Mesenchymal stem cell (in vitro differentiated cells and primary cell): ENCODE results near the gene IL3RA.

Source experiments
- DNase-seq: peaks from one replicate; pipeline ENCODE4 v3.0.0-alpha.2; 2013
- H2AFZ ChIP-seq: one replicate; pipeline ENCODE4 v1.6.1; 2013; ENCODE audit warnings: low read depth, mild to moderate bottlenecking, control low read depth, inconsistent platforms, low read length, moderate library complexity
- H2AK5ac ChIP-seq: 2 replicates; pipeline ENCODE4 v1.6.1; 2013; ENCODE audit warnings: low read length, moderate library complexity, mild to moderate bottlenecking, inconsistent platforms; ENCODE audit not compliant: severe bottlenecking
- H2BK120ac ChIP-seq: one replicate; pipeline ENCODE4 v1.6.1; 2013; ENCODE audit warnings: low read depth, mild to moderate bottlenecking, inconsistent platforms, low read length, moderate library complexity
- H2BK12ac ChIP-seq, 2 experiments: one replicate each; pipeline ENCODE4 v1.6.1; 2013; ENCODE audit warnings: inconsistent platforms in 2 of 2, low read length in 2 of 2, mild to moderate bottlenecking in 2 of 2, moderate library complexity in 2 of 2, control low read depth in 1 of 2
- H2BK15ac ChIP-seq: one replicate; pipeline ENCODE4 v1.6.1; 2013; ENCODE audit warnings: mild to moderate bottlenecking, low read depth, inconsistent platforms; ENCODE audit not compliant: poor library complexity, severe bottlenecking
- H2BK5ac ChIP-seq: 2 replicates; pipeline ENCODE4 v1.6.1; 2013; ENCODE audit warnings: low read depth, mild to moderate bottlenecking, low read length, control low read depth, inconsistent platforms; ENCODE audit not compliant: poor library complexity, severe bottlenecking
- H3K14ac ChIP-seq, 2 experiments: one replicate each; pipeline ENCODE4 v1.6.1; 2013; ENCODE audit warnings: inconsistent platforms in 2 of 2, low read length in 2 of 2, control low read depth in 1 of 2, mild to moderate bottlenecking in 1 of 2, moderate library complexity in 1 of 2
- H3K18ac ChIP-seq, 2 experiments: one replicate each; pipeline ENCODE4 v1.6.1; 2013; ENCODE audit warnings: inconsistent platforms in 2 of 2, low read length in 2 of 2, control low read depth in 1 of 2, low read depth in 1 of 2, mild to moderate bottlenecking in 1 of 2
- H3K23ac ChIP-seq, 2 experiments: one replicate each; pipeline ENCODE4 v1.6.1; 2013; ENCODE audit warnings: inconsistent platforms in 2 of 2, low read length in 2 of 2, mild to moderate bottlenecking in 2 of 2, moderate library complexity in 2 of 2, control low read depth in 1 of 2
- H3K27ac ChIP-seq: 2 replicates; pipeline ENCODE4 v1.5.1; 2013; ENCODE audit warnings: mild to moderate bottlenecking, moderate library complexity, low read length, control low read depth, inconsistent platforms; ENCODE audit not compliant: poor library complexity, severe bottlenecking
- H3K27me3 ChIP-seq, 2 experiments: 2 replicates each; pipeline versions ENCODE4 v1.6.1 to v1.7.0; 2013; ENCODE audit warnings: low read length in 2 of 2, mild to moderate bottlenecking in 2 of 2, moderate library complexity in 2 of 2, control low read depth in 1 of 2, inconsistent platforms in 1 of 2; ENCODE audit not compliant: control insufficient read depth in 1 of 2, insufficient read depth in 1 of 2
- H3K36me3 ChIP-seq, 2 experiments: 2 replicates each; pipeline versions ENCODE4 v1.6.1 to v1.7.0; 2013; ENCODE audit warnings: low read length in 2 of 2, control low read depth in 1 of 2, inconsistent platforms in 1 of 2, low read depth in 1 of 2, mild to moderate bottlenecking in 1 of 2; ENCODE audit not compliant: insufficient read depth in 2 of 2, control insufficient read depth in 1 of 2
- H3K4ac ChIP-seq, 2 experiments: one replicate each; pipeline ENCODE4 v1.6.1; 2013; ENCODE audit warnings: inconsistent platforms in 2 of 2, low read length in 2 of 2, mild to moderate bottlenecking in 2 of 2, moderate library complexity in 2 of 2, control low read depth in 1 of 2, low read depth in 1 of 2
- H3K4me1 ChIP-seq: 2 replicates; pipeline ENCODE4 v1.6.1; 2013; ENCODE audit warnings: low read depth, low read length, control low read depth; ENCODE audit not compliant: control insufficient read depth, insufficient read depth
- H3K4me2 ChIP-seq: 2 replicates; pipeline ENCODE4 v1.6.1; 2013; ENCODE audit warnings: low read length, mild to moderate bottlenecking, inconsistent platforms; ENCODE audit not compliant: poor library complexity, severe bottlenecking
- H3K4me3 ChIP-seq, 2 experiments: 2 replicates each; pipeline versions ENCODE4 v1.5.1 to v1.7.0; 2013; ENCODE audit warnings: low read length in 2 of 2, mild to moderate bottlenecking in 2 of 2, control low read depth in 1 of 2, low read depth in 1 of 2; ENCODE audit not compliant: insufficient read depth in 1 of 2
- H3K79me1 ChIP-seq: replicated peaks from 2 replicates; pipeline ENCODE4 v1.6.1; 2013; ENCODE audit warnings: mild to moderate bottlenecking, control low read depth, low read length, inconsistent platforms; ENCODE audit not compliant: poor library complexity, severe bottlenecking
- H3K9ac ChIP-seq: 2 replicates; pipeline ENCODE4 v1.7.0; 2013; ENCODE audit warnings: mild to moderate bottlenecking, low read length, moderate library complexity
- H3K9me3 ChIP-seq: 2 replicates; pipeline ENCODE4 v1.7.0; 2013; ENCODE audit warnings: mild to moderate bottlenecking, low read length; ENCODE audit not compliant: control insufficient read depth
- H4K8ac ChIP-seq: one replicate; pipeline ENCODE4 v1.6.1; 2013; ENCODE audit warnings: inconsistent platforms, mild to moderate bottlenecking, low read length, moderate library complexity
- H4K91ac ChIP-seq: one replicate; pipeline ENCODE4 v1.6.1; 2013; ENCODE audit warnings: mild to moderate bottlenecking, low read length, inconsistent platforms
- WGBS: methylation state at CpG from one replicate; pipeline ENCODE4 v1.1.7; 2013; ENCODE audit warnings: mixed read lengths; 5-methylcytosine and 5-hydroxymethylcytosine counted together

The IL3RA gene

GRCh38 chrX:1422135-1422465, 85.5 kb downstream of the IL3RA start:
- no peak overlapping the region for H3K14ac ChIP-seq

GRCh38 chrX:1423215-1423614, 86.6 kb downstream of the IL3RA start:
- Histone ChIP-seq H2BK15ac (no peak overlapping the region), H2AFZ (no peak overlapping the region), H3K4me3 (no peak overlapping the region), H2AK5ac (no peak overlapping the region), H3K4me1 (no peaks in the 10 kb centered on the region), H3K36me3 (peaks cover 65 to 80% of the 10 kb centered on the region in 2 experiments), H3K4me2 (no peak overlapping the region), H3K27ac (no peak overlapping the region), H3K9ac (no peak overlapping the region), H4K8ac (no peak overlapping the region), H3K14ac (no peak overlapping the region), H2BK120ac (no peak overlapping the region), H3K23ac (no peak overlapping the region), H3K4ac (no peak overlapping the region), H2BK5ac (no peak overlapping the region), H3K18ac (no peak overlapping the region), H4K91ac (no peak overlapping the region), H3K9me3 (peaks cover 23% of the 10 kb centered on the region), H2BK12ac (no peak overlapping the region), H3K79me1 (no peaks in the 10 kb centered on the region), H3K27me3 (no peaks in the 10 kb centered on the region)
- 84% methylated on average over 2 of the region's 2 CpGs for WGBS
- no peak for DNase-seq

More at GRCh38 chrX:1422135-1422465, 85.5 kb downstream of the IL3RA start:
- H3K27ac ChIP-seq: no peak overlapping the region
- WGBS: 98% methylated on average over 4 of the region's 4 CpGs
- H2BK120ac ChIP-seq: no peak overlapping the region
- H3K4me2 ChIP-seq: no peak overlapping the region
- H2BK5ac ChIP-seq: no peak overlapping the region
- H3K18ac ChIP-seq: no peak overlapping the region
- DNase-seq: no peak
- H3K27me3 ChIP-seq: no peaks in the 10 kb centered on the region
- no peak overlapping the region for H3K4me3 ChIP-seq
- no peak overlapping the region for H3K4ac ChIP-seq
- peaks cover 67 to 83% of the 10 kb centered on the region in 2 experiments for H3K36me3 ChIP-seq
- H2BK15ac ChIP-seq: no peak overlapping the region
- no peak overlapping the region for H2AFZ ChIP-seq
- no peak overlapping the region for H2AK5ac ChIP-seq
- no peak overlapping the region for H3K9ac ChIP-seq
- H4K8ac ChIP-seq: no peak overlapping the region
- no peaks in the 10 kb centered on the region for H3K4me1 ChIP-seq
- no peak overlapping the region for H4K91ac ChIP-seq
- no peaks in the 10 kb centered on the region for H3K79me1 ChIP-seq
- H2BK12ac ChIP-seq: no peak overlapping the region
- H3K23ac ChIP-seq: no peak overlapping the region
- peaks cover 23% of the 10 kb centered on the region for H3K9me3 ChIP-seq

GRCh38 chrX:1424147-1424851, 87.7 kb downstream of the IL3RA start:
- 96% methylated on average over 9 of the region's 9 CpGs for WGBS

GRCh38 chrX:1425381-1425780, 88.8 kb downstream of the IL3RA start:
- 98% methylated on average over 10 of the region's 10 CpGs for WGBS
- Histone ChIP-seq H3K9me3 (peaks cover 23% of the 10 kb centered on the region), H3K4me1 (no peaks in the 10 kb centered on the region), H4K91ac (no peak overlapping the region), H2AK5ac (no peak overlapping the region), H2BK12ac (no peak overlapping the region), H3K9ac (no peak overlapping the region), H2BK15ac (no peak overlapping the region), H3K23ac (no peak overlapping the region), H3K27me3 (no peaks in the 10 kb centered on the region), H3K14ac (no peak overlapping the region), H2AFZ (no peak overlapping the region), H3K79me1 (no peaks in the 10 kb centered on the region), H3K36me3 (peaks cover 55 to 70% of the 10 kb centered on the region in 2 experiments), H2BK5ac (no peak overlapping the region), H2BK120ac (no peak overlapping the region), H3K4me3 (no peak overlapping the region), H3K18ac (no peak overlapping the region), H4K8ac (no peak overlapping the region), H3K4me2 (no peak overlapping the region), H3K4ac (no peak overlapping the region), H3K27ac (no peak overlapping the region)
- DNase-seq: no peak

More at GRCh38 chrX:1424147-1424851, 87.7 kb downstream of the IL3RA start:
- Histone ChIP-seq H3K14ac (no peak overlapping the region), H3K9ac (no peak overlapping the region), H3K27ac (no peak overlapping the region), H3K4me2 (no peak overlapping the region), H4K91ac (no peak overlapping the region), H2BK5ac (no peak overlapping the region), H3K27me3 (no peaks in the 10 kb centered on the region), H3K4ac (no peak overlapping the region), H2AK5ac (no peak overlapping the region), H4K8ac (no peak overlapping the region), H2BK12ac (no peak overlapping the region), H3K9me3 (peaks cover 23% of the 10 kb centered on the region), H3K36me3 (peaks cover 55 to 69% of the 10 kb centered on the region in 2 experiments), H3K18ac (no peak overlapping the region), H3K23ac (no peak overlapping the region), H2BK15ac (no peak overlapping the region), H2AFZ (no peak overlapping the region), H3K79me1 (no peaks in the 10 kb centered on the region), H2BK120ac (no peak overlapping the region), H3K4me1 (no peaks in the 10 kb centered on the region), H3K4me3 (no peak overlapping the region)
- no peak for DNase-seq
